HG02852 (cell line): ENCODE data around the gene GULP1.
A peak's percentile ranks its signal among the peaks of the same experiment; 100 is the strongest.
"Not testable (repeated sequence)": the region's sequence is repeated elsewhere in the genome, so short reads cannot be mapped to it uniquely, and the experiment has no call there.

Experiments
- ATAC-seq: cut with Tn5 transposase; IDR thresholded peaks from one replicate; pipeline ENCODE4 v1.9.1; 2021; ENCODE audit warnings: mild to moderate bottlenecking, moderate library complexity; ENCODE audit not compliant: unreplicated experiment

The GULP1 gene

GRCh38 chr2:188466078-188466477 lies 174.4 kb downstream of the GULP1 start:
- not testable (repeated sequence) for ATAC-seq

- ATAC-seq: no peak
Measured at GRCh38 chr2:188466761-188467160, 175.1 kb downstream of the GULP1 start.

GRCh38 chr2:188471166-188471565 lies 179.5 kb downstream of the GULP1 start:
- no peak for ATAC-seq

- ATAC-seq: no peak
Measured at GRCh38 chr2:188473306-188473705, 181.6 kb downstream of the GULP1 start.

DNA sequence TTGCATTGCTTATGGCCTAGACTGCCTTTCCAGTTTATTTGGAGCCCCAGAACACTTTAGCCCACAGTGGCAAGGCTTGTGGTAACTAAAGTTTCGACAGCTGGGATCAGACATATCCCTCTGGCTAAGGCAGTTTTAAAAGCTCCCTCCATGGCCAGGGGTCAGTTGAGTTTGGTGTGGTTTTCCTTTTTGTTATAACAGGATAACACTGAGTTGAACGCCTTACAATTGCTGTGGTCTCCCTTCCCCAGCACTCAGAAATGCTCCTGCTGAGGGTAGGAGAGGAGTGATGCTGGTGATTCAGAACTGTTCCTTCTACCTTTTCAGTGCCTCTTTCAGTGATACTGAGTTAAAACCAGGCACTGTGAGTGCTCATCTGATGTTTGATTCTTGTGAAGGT lies 182.6 kb downstream of the GULP1 start:
- ATAC-seq: no peak

GRCh38 chr2:188475945-188476344 lies 184.3 kb downstream of the GULP1 start:
- no peak for ATAC-seq

DNA sequence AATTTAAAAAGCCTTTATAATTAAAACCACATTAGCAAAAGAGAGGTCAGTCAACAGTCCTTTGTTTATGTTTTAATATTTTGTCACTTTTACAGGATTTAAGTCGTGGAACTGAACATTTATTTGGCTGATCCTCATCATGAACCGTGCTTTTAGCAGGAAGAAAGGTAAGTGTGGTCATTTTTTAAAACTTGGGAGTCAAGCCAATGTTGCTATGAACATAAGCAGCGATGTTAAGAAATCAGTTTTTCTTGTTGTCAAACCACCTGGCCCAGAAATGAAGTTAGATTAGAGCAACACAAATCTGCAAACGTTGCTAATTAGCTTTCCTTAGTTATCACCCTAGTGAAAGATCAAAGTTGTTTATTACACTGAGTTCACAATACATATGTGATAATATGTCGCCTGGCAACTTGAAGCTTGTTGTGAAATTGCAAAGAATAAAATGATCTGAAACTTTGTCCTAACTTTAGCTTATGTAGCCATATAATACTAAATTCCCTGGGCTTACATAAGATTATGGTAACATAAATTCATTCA lies 186.0 kb downstream of the GULP1 start:
- ATAC-seq: no peak

GRCh38 chr2:188478724-188479123 lies 187.1 kb downstream of the GULP1 start:
- peak; percentile 97 for ATAC-seq

- ATAC-seq: no peak
Measured at GRCh38 chr2:188481474-188481873, 189.8 kb downstream of the GULP1 start.

DNA sequence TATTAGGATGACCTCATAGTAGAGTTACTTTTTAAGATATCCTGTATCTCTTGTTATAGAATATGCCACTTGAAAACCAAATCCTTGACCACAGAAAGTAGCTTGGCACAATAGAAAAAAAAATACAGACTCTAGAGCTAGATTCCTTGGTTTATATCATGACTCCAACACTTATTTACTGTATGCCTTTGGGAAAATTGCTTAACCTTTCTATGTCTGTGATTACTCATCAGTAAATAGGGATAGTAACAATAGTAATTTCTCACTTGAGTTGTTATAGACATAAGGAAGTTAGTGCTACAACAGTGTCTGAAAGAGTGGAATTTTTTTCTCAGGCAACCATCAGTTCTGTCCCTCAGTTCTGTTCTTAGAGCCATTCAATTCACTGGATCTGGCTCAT lies 193.8 kb downstream of the GULP1 start:
- ATAC-seq: no peak

GRCh38 chr2:188492751-188493150 lies 201.1 kb downstream of the GULP1 start:
- ATAC-seq: no peak

- ATAC-seq: no peak
Measured at GRCh38 chr2:188494906-188495305, 203.2 kb downstream of the GULP1 start.

DNA sequence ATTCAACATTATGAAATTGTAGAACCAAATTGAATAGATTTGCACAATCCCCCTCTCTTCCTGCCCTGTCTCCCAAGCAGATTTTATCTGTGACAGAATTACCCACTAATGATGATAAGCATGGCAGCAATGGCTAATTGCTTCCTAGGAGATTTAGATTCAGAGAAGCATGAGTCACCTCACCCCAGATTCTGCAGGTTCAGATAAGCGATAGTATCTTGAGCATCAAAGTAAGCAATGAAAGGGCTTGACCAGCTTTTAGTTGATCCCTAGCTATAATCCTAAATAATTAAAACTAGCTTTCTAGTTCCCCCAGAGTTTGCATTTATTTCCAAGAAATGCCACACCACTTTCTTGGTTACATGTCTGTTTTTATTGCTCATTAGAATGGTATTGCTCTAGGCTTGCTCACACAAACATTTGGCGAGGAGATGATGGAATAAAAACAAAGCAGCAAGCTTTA lies 204.3 kb downstream of the GULP1 start:
- no peak for ATAC-seq

DNA sequence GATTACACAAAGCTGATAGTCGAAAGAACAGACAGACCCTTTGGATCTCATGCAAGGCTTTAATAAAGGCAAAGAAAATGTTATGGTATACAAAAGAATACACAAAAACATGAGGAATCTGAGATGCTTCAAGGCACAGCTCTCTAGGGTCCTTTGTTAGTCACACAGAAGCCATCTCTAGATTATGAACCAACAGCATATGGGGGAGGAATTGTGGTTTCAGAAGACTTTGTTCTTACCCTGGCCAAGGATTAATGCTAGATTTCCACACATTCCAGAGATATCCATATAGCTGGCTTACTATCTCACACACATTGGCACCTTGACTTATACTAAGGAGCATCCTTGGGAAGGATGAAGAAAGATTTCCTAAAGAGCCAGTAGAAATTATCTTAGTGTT lies 206.1 kb downstream of the GULP1 start:
- ATAC-seq: no peak

DNA sequence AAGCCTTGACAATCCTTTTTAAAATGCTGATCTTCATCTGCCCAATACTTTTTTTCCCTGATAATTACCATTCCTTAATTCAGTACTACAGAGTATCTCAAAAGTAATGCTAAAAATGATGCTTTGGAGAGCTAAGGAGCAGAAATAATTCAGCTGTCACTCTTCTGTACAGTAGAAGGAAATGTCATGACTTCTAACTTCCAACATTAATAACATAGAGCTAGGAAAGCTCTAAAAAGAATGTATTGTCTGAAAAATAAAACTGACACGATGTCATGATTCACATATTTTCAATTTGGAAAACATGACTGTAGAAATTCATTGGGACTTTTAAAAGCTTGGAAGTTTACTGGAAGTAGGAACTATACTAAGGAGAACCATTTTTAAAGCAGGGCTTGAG lies 212.3 kb downstream of the GULP1 start:
- ATAC-seq: no peak

DNA sequence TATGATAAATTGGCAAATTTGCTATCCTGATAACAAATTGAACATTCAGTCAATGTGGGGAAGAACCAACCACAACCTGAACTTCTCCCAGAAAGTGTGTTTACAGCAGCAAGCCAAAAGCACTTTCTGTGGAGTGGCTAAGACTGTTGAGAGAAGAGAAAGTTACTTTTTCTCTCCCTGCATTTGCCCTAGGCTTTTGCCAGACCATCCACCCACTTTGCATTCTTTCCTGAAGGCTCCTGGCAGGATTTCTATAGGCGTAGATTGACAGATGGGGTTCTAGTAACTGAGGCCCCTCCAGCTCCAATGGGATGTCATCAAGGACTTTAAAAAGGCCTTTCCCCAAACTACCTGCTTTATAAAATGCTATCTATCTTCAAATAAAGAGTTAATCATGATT lies 215.2 kb downstream of the GULP1 start:
- ATAC-seq: no peak

DNA sequence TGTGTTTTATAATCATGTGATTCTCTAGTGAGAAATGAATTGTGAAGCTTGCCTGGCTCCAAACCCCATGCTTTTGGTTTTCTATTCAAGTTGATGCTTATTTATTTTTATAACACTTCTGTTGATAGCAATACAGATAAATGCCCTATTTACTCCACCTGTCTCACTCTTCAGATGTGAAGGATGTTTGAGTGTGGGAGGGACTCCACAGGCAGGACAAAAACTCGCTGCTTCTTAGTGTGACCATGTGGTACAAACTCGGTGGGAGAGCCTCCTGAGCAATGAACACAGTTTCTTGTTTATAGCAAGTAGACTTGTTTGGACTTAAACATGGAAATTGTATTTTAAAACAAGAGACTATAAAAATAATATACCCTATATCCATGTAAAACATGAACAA lies 219.7 kb downstream of the GULP1 start:
- ATAC-seq: no peak

DNA sequence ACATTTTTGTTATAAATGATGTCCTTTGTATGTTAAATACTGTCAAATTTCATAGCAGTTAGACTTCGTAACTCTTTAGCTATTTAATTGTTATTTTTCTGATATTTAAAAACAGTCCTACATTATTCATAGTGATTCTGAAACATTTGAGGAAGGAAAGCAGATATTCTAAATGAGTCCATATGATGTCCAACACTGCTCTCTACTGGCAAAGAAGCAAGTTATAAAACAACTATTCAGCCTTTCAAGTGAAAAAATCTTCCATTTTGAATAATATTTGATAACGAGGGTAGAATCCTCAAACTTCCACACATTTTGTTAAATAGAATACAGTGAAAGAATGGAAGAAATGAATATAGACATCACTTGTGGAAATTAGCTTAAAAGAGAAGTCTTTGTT lies 220.8 kb downstream of the GULP1 start:
- no peak for ATAC-seq

DNA sequence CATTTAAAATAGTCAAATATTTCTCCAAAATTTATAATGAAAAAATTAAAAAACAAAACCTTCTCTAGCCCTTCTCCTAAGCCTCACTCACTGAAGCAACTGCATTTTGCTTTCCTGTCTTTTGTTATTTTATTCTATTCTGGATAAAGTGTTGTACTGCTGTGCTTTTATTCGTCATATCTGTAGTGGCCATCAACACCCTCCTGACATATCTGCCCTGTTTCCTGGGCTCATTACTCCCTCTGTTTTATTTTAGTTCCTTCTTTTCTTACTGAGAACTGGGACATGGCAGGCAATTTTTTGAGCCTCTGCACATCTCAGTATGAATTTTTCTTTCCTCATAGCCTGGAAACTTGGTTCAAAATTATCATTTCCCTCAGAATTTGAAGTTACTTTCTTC lies 224.2 kb downstream of the GULP1 start:
- no peak for ATAC-seq

DNA sequence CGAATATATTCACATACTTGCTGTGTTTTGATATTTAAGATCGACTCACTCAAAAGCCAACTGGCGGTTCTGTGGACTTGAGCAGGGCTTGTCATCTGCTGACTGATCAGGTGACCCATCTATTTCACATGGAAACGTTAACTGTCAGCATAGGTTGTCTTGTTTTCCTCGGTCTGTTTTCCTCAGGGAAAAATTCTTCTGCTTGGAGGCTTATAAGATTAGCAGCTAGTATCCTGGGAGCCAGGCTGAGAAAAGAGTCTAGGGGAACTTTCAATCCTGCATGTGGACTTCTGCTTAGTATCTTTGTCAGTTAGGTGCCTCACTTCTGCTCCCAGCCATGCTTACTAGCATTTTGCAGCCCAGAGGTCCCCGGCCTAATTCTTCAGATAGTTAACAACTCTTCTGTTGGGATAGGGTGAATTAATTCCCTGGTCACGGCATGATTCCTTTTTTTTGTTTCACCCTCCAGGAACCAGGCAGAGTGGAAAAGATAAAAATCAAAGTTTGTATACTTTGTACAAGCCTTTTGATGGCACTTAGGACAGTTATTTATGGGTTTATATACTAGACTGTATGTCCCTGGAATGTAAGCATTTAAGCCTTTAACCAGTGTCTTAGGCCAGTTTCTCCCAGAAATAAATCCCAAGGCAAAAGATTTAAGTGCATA lies 226.0 kb downstream of the GULP1 start:
- ATAC-seq: no peak

DNA sequence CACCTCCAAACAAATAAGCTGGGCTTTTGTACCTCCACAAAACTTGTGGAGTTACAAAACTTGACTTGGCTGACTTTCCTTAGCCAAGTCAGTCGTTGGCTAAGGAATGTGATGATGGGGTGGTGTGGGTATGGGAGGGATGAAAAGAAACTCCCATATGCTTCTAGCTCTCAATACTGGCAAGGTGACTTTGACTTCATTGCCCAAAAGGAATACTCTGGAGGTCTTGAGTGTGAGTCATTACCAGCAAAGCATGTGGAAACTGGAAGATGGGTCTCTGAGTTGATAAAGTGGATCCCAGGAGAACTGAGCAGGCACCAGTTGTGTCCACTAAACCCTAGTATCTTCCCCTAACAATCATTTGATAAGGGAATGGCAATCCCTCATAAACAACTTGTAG lies 226.7 kb downstream of the GULP1 start:
- ATAC-seq: no peak

DNA sequence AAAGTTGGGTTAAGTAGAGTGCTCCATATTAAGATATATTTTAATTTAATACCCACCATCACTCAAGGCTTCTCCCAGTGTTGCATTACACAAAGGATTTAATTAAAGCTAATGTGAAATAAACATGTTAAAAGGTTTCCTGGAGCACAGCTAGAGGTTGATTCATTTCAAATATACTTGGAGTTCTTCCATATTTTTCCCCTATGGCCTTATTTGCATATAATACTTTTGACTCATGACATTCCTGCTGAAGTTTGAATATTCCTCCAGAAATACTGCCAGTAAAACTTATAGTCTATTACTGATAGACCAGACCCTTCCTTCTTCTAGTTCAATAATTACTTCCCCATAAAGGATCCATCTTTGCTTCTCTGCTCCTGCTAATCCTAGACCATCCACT lies 227.5 kb downstream of the GULP1 start:
- no peak for ATAC-seq

DNA sequence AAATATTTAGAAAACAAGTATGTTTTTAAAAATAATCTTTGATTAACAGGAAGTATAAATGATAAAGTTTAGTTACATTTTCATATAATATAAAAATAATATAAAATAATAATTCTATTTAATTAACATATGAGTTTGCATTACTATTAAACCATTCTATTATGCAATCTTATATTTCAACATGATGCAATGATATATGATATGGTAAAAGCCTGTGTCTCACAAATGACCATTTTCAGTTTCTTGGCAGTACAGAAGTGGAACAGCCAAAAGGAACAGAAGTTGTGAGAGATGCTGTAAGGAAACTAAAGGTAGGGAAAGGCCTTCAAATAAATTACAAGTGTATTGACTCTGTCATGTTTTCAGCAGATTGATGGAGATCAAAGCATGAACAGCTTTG lies 230.8 kb downstream of the GULP1 start:
- no peak for ATAC-seq
